Esophagus squamous epithelium (tissue), 4 donors: Measurements from ENCODE around the gene COMT.

Experiments used
- POLR2A ChIP-seq, 4 donors: fragments of 450-650 bp; IDR thresholded peaks; one replicate each; pipeline ENCODE4 v1.6.1; 2017; ENCODE audit warnings: antibody characterized with exemption in 4 of 4, mild to moderate bottlenecking in 4 of 4, moderate library complexity in 3 of 4
- TF ChIP-seq, protein P1 (sequence below), 6 experiments: fragments of 450-650 bp in 4 of 6; fragments of 200-600 bp in 2 of 6; sonication (generic) in 2 of 6; IDR thresholded peaks; one replicate each; pipeline ENCODE4 v1.5.1; 2016 to 2019; ENCODE audit warnings: antibody characterized with exemption in 6 of 6, mild to moderate bottlenecking in 4 of 6, moderate library complexity in 4 of 6

- TF ChIP-seq, protein P1, sequence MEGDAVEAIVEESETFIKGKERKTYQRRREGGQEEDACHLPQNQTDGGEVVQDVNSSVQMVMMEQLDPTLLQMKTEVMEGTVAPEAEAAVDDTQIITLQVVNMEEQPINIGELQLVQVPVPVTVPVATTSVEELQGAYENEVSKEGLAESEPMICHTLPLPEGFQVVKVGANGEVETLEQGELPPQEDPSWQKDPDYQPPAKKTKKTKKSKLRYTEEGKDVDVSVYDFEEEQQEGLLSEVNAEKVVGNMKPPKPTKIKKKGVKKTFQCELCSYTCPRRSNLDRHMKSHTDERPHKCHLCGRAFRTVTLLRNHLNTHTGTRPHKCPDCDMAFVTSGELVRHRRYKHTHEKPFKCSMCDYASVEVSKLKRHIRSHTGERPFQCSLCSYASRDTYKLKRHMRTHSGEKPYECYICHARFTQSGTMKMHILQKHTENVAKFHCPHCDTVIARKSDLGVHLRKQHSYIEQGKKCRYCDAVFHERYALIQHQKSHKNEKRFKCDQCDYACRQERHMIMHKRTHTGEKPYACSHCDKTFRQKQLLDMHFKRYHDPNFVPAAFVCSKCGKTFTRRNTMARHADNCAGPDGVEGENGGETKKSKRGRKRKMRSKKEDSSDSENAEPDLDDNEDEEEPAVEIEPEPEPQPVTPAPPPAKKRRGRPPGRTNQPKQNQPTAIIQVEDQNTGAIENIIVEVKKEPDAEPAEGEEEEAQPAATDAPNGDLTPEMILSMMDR (IDR thresholded peaks at IDR 0.05), result no peak
- TF ChIP-seq POLR2A (IDR thresholded peaks at IDR 0.05), result no peak
Measured at GRCh38 chr22:20008221-20008995, 66.8 kb downstream of the COMT start.
